Stimulated activated CD8-positive, alpha-beta memory T cell treated with anti-CD3 and anti-CD28 coated beads, Interleukin-12 subunit alpha, Interleukin-12 subunit beta, amount 100 ng/mL, for 24 hours (primary cell): ENCODE results near the gene RB1.
"Not testable (repeated sequence)": the region's sequence is repeated elsewhere in the genome, so short reads cannot be mapped to it uniquely, and the experiment has no call there.

Experiments used
- DNase-seq: peaks from one replicate; pipeline ENCODE4 v3.0.0-alpha.2; 2020; ENCODE audit errors: extremely low read depth

The RB1 gene

GRCh38 chr13:48410199-48410598 is 106.6 kb downstream of the RB1 start:
- DNase-seq: no peak

- no peak for DNase-seq
Measured at GRCh38 chr13:48411147-48411794, 107.7 kb downstream of the RB1 start.

GRCh38 chr13:48411841-48412531 is 108.4 kb downstream of the RB1 start:
- no peak for DNase-seq

GRCh38 chr13:48412881-48413351 is 109.4 kb downstream of the RB1 start, which contains the start of gene LPAR6:
LPAR6 (minus strand) TSS chr13:48413113; CDS start chr13:48412423, 690 bp downstream.
- no peak for DNase-seq

- DNase-seq: no peak
Measured at GRCh38 chr13:48414501-48414900, 111.0 kb downstream of the RB1 start.

GRCh38 chr13:48415516-48415915 is 112.0 kb downstream of the RB1 start:
- DNase-seq: no peak

- not testable (repeated sequence) for DNase-seq
Measured at GRCh38 chr13:48422003-48422402, 118.5 kb downstream of the RB1 start.

- DNase-seq: no peak
Measured at GRCh38 chr13:48424212-48424611, 120.7 kb downstream of the RB1 start.

- no peak for DNase-seq
Measured at GRCh38 chr13:48426052-48426451, 122.5 kb downstream of the RB1 start.

- DNase-seq: not testable (repeated sequence)
Measured at GRCh38 chr13:48426755-48427298, 123.3 kb downstream of the RB1 start.

- DNase-seq: no peak
Measured at GRCh38 chr13:48429036-48429435, 125.5 kb downstream of the RB1 start.

GRCh38 chr13:48429886-48430285 is 126.3 kb downstream of the RB1 start:
- DNase-seq: no peak

GRCh38 chr13:48431431-48431830 is 127.9 kb downstream of the RB1 start:
- no peak for DNase-seq

- no peak for DNase-seq
Measured at GRCh38 chr13:48431987-48432615, 128.6 kb downstream of the RB1 start.

- DNase-seq: no peak
Measured at GRCh38 chr13:48434200-48434599, 130.6 kb downstream of the RB1 start.

GRCh38 chr13:48436661-48437288 is 133.2 kb downstream of the RB1 start:
- no peak for DNase-seq

- no peak for DNase-seq
Measured at GRCh38 chr13:48437371-48437770, 133.8 kb downstream of the RB1 start.

GRCh38 chr13:48443442-48444208 is 140.1 kb downstream of the RB1 start:
- DNase-seq: no peak

GRCh38 chr13:48446464-48446863 is 142.9 kb downstream of the RB1 start:
- no peak for DNase-seq

- no peak for DNase-seq
Measured at GRCh38 chr13:48448285-48448958, 144.9 kb downstream of the RB1 start.
